Activated T-cell treated with anti-CD3 and anti-CD28 coated beads, Interleukin-2, amount 50 U/mL, for 24 hours (primary cell): ENCODE measurements around the gene HS2ST1.
"Not testable (repeated sequence)": the region's sequence is repeated elsewhere in the genome, so short reads cannot be mapped to it uniquely, and the experiment has no call there.

Experiments
- DNase-seq: peaks from one replicate; pipeline ENCODE4 v3.0.0-alpha.2; 2020
- H3K27ac Mint-ChIP-seq: 2 replicates; pipeline ENCODE4 v1.8.0; 2020; ENCODE audit warnings: mild to moderate bottlenecking, mixed read lengths
- H3K27me3 Mint-ChIP-seq: 2 replicates; pipeline ENCODE4 v1.8.0; 2020; ENCODE audit warnings: mixed read lengths
- H3K36me3 Mint-ChIP-seq: 2 replicates; pipeline ENCODE4 v1.8.0; 2020; ENCODE audit warnings: low read depth, mixed read lengths
- H3K4me1 Mint-ChIP-seq: 2 replicates; pipeline ENCODE4 v1.8.0; 2020; ENCODE audit warnings: low read depth, mixed read lengths
- H3K4me3 Mint-ChIP-seq: 2 replicates; pipeline ENCODE4 v1.8.0; 2020; ENCODE audit warnings: mild to moderate bottlenecking, moderate library complexity, mixed read lengths
- H3K9me3 Mint-ChIP-seq: 2 replicates; pipeline ENCODE4 v1.8.0; 2020; ENCODE audit warnings: mixed read lengths

The HS2ST1 gene

DNA sequence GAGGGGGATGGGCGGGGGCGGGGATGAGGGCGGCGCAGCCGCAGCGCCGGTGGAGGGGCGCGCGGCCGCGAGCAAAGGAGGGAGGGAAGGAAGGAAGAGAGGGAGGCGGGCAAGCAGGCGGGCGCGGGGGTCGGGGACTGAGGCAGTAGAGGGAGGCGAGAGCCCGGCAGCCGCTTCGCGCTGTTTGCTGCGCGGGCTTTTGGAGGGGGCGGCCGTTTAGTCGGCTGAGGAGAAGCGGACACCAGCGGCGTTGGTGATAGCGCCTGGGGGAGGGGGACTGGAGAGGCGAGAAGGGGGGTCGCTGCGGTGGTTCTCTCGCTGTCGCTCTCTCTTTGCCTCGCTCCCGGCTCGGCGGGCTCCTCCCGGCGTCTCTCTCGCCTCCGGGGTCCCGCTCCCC is at the start of gene HS2ST1:
Gene HS2ST1 (plus strand): TSS at position 35 of the 397 bp plus-strand sequence.
- no peaks in the 10 kb centered on the region for H3K27me3 Mint-ChIP-seq
- H3K27ac Mint-ChIP-seq, result no peak within 1 kb of the TSS

DNA sequence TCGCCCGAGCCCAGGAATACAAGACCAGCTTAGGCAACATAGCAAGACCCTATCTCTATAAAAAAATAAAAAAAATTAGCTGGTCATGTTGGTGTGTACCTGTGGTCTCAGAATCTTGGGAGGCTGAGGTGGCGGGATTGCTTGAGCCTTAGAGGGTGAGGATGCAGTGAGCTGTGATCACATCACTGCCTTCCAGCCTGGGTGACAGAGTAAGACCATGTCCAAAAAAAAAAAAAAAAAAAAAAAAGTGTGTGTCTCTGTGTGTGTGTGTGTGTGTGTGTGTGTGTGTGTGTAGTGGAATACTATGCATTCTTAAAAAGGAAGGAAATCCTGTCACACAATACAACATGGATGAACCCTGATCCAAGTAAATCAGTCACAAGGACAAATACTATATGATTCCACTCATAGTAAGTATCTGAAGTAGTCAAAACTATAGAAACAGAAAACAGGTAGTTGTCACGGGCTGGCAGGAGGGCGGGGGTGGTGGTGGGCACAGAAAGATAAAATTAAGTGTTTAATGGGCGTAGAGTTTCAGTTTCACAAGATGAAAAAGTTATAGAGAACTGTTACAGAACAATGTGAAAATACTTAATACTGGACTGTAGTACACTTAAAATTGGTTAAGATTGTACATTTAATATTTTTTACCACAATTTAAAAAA is 48.3 kb upstream of the HS2ST1 start:
- H3K9me3 Mint-ChIP-seq, result no peaks in the 10 kb centered on the region
- H3K27me3 Mint-ChIP-seq, result no peaks in the 10 kb centered on the region
- H3K4me1 Mint-ChIP-seq, result peaks cover 21% of the 10 kb centered on the region
- no peak overlapping the region for H3K27ac Mint-ChIP-seq
- no peak for DNase-seq
- H3K4me3 Mint-ChIP-seq, result no peak overlapping the region
- peaks cover 51% of the 10 kb centered on the region for H3K36me3 Mint-ChIP-seq

More for the DNA sequence above, at the start of gene HS2ST1:
- DNase-seq, result no peak
- Mint-ChIP-seq H3K4me1 (peaks cover 41% of the 10 kb centered on the region), H3K4me3 (no peak within 1 kb of the TSS), H3K36me3 (peaks cover 27% of the 10 kb centered on the region), H3K9me3 (no peaks in the 10 kb centered on the region)

DNA sequence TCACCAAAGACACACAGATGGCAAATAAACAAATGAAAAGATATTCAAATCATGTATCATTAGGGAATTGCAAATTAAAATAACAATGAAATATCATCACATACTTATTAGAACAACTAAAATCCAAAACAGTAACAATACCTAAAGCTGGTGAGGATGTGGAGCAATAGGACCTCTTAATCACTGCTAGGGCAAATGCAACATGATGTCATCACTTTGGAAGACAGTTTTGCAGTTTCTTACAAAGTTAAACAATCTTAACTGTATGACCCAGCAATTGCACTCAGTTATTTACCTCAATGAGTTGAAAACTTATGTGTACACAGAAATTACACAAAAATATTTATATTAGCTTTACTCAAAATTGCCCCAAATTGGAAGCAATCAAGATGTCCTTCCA is 47.8 kb upstream of the HS2ST1 start:
- peaks cover 49% of the 10 kb centered on the region for H3K36me3 Mint-ChIP-seq
- DNase-seq, result no peak
- peak overlapping the region; percentile 33 for H3K27ac Mint-ChIP-seq
- no peaks in the 10 kb centered on the region for H3K27me3 Mint-ChIP-seq
- H3K4me1 Mint-ChIP-seq, result peaks cover 21% of the 10 kb centered on the region
- no peak overlapping the region for H3K4me3 Mint-ChIP-seq
- no peaks in the 10 kb centered on the region for H3K9me3 Mint-ChIP-seq

DNA sequence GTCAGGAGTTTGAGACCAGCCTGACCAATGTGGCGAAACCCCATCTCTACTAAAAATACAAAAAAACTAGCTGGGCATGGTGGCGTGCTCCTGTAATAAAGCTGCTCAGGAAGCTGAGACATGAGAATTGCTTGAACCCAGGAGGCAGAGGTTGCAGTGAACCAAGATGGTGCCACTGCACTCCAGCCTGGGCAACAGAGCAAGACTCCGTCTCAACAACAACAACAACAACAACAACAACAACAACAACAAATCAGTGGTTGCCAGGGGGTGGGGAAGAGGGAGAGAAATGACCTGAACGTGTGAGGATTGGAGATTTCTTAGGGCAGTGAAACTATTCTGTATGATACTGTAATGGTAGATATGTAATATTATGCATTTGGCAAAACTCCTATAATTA is 47.2 kb upstream of the HS2ST1 start:
- peak overlapping the region; percentile 44 for H3K27ac Mint-ChIP-seq

DNA sequence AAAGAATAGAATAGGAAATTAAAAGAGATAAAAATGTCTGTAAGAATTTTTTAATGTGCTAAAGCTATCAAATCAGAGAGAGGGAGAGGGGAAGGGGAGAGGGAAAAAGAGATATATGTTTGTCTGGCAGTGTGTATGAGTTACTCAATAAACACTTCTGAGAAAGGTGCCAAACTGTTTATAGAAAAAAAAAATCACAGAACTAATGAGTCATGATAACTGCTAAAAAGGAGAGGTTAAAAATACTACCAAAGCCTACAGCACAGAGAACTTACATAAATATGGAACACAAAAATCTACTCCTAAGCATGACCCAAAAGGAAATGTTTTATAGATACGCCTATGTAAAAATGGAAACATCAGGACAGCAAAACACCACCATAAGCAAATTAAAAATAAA is 46.0 kb upstream of the HS2ST1 start:
- Mint-ChIP-seq H3K27me3 (no peaks in the 10 kb centered on the region), H3K9me3 (no peaks in the 10 kb centered on the region), H3K36me3 (peaks cover 41% of the 10 kb centered on the region), H3K4me3 (no peak overlapping the region), H3K27ac (peak overlapping the region; percentile 17), H3K4me1 (peaks cover 21% of the 10 kb centered on the region)
- DNase-seq, result no peak

More for the DNA sequence above, 47.2 kb upstream of the HS2ST1 start:
- not testable (repeated sequence) for DNase-seq, H3K27me3 Mint-ChIP-seq, H3K4me3 Mint-ChIP-seq, H3K9me3 Mint-ChIP-seq
- peaks cover 46% of the 10 kb centered on the region for H3K36me3 Mint-ChIP-seq
- peaks cover 21% of the 10 kb centered on the region for H3K4me1 Mint-ChIP-seq

DNA sequence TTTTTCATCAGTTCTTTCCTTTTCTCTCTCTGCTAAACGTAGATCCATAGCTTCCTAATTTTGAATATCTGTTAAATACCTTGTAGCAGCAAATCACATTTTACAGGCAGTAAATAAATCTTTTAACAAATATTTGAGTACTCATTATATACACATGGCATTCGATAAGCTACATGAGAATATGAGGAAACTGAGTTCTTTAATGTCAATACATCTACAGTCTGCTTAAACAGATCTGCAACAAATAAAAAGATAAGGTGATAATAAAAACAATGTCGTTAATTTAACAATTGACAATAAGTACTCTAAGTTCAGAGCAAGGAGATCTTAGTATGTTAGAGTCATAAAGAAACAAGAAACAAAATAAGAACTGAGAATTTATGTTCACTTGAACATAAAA is 43.4 kb upstream of the HS2ST1 start:
- DNase-seq, result no peak
- Mint-ChIP-seq H3K27ac (no peak overlapping the region), H3K4me1 (peaks cover 19% of the 10 kb centered on the region), H3K4me3 (no peak overlapping the region), H3K9me3 (no peaks in the 10 kb centered on the region), H3K27me3 (no peaks in the 10 kb centered on the region), H3K36me3 (peaks cover 46% of the 10 kb centered on the region)

DNA sequence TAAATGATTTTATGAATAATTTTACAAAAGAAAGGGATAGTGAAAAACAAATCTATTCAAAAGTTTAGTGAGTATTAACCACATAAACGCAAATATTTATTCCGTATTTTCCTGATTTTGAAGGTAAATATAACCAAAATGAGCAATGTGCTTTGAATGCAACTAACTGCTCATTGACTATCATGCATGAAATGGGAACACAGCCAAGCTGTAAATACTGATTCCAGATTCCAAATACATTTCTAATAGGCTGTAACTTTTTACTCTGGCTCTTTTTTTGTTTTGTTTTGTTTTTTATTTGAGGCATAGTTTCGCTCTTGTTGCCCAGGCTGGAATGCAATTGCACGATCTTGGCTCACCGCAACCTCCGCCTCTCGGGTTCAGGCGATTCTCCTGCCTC is 42.3 kb upstream of the HS2ST1 start:
- Mint-ChIP-seq H3K4me1 (peaks cover 16% of the 10 kb centered on the region), H3K9me3 (no peaks in the 10 kb centered on the region), H3K27me3 (no peaks in the 10 kb centered on the region), H3K27ac (no peak overlapping the region), H3K4me3 (no peak overlapping the region), H3K36me3 (peaks cover 47% of the 10 kb centered on the region)
- DNase-seq, result no peak

DNA sequence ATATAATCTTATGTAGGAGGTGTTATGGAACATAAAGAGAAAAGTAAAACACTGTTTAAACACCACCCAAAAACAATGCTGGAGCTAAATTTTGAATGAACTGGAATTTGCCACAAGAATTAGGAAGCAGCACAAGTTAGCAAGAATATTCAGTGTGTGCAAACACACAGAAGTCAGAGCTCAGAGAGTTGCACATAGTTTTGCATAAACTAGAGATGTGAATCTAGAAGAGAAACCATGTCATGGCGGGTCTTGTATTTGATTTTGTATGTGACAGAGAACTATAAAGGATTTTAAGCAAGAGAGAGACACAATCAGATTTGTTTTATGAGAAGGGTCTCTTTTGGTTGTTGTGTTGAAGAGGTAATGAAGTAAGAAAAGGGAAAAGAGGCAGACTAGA is 38.7 kb upstream of the HS2ST1 start:
- H3K27ac Mint-ChIP-seq, result no peak overlapping the region
- H3K4me3 Mint-ChIP-seq, result no peak overlapping the region
- peaks cover 68% of the 10 kb centered on the region for H3K36me3 Mint-ChIP-seq
- H3K27me3 Mint-ChIP-seq, result no peaks in the 10 kb centered on the region
- H3K4me1 Mint-ChIP-seq, result peaks cover 3% of the 10 kb centered on the region
- no peak for DNase-seq
- H3K9me3 Mint-ChIP-seq, result no peaks in the 10 kb centered on the region

DNA sequence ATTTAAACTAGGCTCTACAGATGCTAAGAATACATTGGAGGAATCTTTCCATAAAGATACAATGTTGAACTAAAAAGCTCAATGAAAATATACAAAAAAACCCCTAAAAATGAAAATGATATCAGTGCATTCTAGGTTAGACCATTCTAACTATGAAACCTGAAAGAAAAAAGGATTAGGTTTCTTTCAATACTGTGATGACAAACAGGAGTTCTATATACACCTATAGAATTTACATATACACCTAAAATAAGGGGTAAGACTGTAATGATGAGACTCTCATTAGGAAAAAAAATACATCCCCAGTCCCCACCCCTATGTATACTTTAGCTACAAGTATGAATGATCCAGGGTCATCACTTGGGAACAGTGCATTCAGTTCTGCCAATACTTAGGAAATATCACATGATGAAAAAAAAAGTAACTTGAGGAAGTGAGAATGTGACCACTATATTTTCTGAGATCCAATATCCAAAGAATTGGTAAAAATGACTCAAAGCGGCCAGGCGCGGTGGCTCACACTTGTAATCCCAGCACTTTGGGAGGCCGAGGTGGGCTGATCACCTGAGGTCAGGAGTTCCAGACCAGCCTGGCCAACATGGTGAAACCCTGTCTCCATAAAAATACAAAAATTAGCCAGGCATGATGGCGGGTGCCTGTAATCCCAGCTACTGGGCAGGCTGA is 26.8 kb upstream of the HS2ST1 start:
- Mint-ChIP-seq H3K4me1 (peaks cover 38% of the 10 kb centered on the region), H3K36me3 (peaks cover 56% of the 10 kb centered on the region), H3K27me3 (no peaks in the 10 kb centered on the region), H3K4me3 (no peak overlapping the region), H3K9me3 (no peaks in the 10 kb centered on the region), H3K27ac (peak overlapping the region; percentile 65)
- DNase-seq, result no peak

DNA sequence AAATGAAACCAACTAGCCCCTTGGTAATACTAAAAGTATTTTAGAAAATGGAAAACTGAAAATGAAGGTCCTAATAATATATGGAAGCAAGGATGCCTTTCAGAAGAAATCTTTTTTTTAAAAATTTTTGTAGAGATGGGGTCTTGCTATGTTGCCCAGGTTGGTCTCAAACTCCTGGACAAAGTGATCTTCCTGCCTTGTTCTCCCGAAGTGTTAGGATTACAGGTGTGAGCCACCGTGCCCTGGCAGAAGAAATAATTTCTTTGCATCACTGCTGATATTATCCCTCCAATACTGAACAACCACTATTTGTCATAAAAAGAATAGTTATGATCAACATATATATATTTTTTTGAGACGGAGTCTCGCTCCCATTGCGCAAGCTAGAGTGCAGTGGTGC is 26.1 kb upstream of the HS2ST1 start:
- Mint-ChIP-seq H3K27ac (no peak overlapping the region), H3K4me1 (peaks cover 38% of the 10 kb centered on the region), H3K4me3 (no peak overlapping the region), H3K9me3 (no peaks in the 10 kb centered on the region), H3K36me3 (peaks cover 58% of the 10 kb centered on the region), H3K27me3 (no peaks in the 10 kb centered on the region)
- no peak for DNase-seq

DNA sequence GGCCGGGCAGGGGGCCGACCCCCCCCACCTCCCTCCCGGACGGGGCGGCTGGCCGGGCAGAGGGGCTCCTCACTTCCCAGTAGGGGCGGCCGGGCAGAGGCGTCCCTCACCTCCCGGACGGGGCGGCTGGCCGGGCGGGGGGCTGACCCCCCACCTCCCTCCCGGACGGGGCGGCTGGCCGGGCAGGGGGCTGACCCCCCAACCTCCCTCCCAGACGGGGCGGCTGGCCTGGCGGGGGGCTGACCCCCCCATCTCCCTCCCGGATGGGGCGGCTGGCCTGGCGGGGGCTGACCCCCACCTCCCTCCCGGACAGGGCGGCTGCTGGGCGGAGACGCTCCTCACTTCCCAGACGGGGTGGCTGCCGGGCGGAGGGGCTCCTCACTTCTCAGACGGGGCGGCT is 15.0 kb upstream of the HS2ST1 start:
- H3K27ac Mint-ChIP-seq, H3K27me3 Mint-ChIP-seq, H3K9me3 Mint-ChIP-seq, H3K4me3 Mint-ChIP-seq, DNase-seq: not testable (repeated sequence)
- H3K36me3 Mint-ChIP-seq, result peaks cover 67% of the 10 kb centered on the region
- H3K4me1 Mint-ChIP-seq, result peaks cover 33% of the 10 kb centered on the region

DNA sequence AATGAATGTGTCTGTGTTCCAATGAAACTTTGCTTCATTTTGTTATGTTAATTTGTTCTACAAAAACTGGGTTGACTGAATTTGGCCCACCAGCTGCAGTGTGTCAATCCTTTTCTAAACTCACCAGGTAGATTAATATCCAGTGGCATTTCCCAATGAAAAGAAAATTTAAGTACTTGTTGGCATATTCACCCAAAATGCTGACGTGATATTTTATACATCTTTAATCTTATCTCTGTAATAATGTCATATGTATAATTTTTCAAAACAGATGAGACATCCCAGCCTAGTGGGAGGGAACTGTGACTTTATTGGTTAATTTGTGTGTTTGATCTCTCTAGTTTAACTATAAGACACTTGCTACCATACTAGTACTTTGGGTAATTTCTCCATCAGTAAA is 8.6 kb upstream of the HS2ST1 start:
- H3K4me1 Mint-ChIP-seq, result peaks cover 42% of the 10 kb centered on the region
- H3K27ac Mint-ChIP-seq, result no peak overlapping the region
- peaks cover 47% of the 10 kb centered on the region for H3K36me3 Mint-ChIP-seq
- no peak overlapping the region for H3K4me3 Mint-ChIP-seq
- H3K27me3 Mint-ChIP-seq, result no peaks in the 10 kb centered on the region
- H3K9me3 Mint-ChIP-seq, result no peaks in the 10 kb centered on the region
- no peak for DNase-seq

DNA sequence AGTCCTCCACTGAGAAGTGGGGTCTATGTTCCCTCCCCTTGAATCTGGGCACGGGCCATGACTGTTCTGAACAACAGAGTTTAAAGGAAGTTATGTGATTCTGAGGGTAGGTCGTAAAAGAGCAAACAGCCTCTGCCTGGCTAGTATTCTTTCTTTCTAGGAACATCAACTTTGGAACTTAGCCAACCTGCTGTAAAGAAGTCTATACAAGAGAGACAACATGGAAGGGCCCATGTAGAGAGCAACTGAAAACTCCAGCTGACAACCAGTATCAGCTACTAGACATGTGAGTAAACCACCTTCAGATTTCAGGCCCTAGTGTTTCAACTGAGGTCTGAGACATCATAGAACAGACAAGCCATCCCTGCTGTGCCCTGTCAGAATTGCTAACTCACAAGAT is 8.0 kb upstream of the HS2ST1 start:
- Mint-ChIP-seq H3K27ac (no peak overlapping the region), H3K4me3 (no peak overlapping the region), H3K36me3 (peaks cover 47% of the 10 kb centered on the region), H3K4me1 (peaks cover 47% of the 10 kb centered on the region), H3K27me3 (no peaks in the 10 kb centered on the region), H3K9me3 (no peaks in the 10 kb centered on the region)
- DNase-seq, result no peak

DNA sequence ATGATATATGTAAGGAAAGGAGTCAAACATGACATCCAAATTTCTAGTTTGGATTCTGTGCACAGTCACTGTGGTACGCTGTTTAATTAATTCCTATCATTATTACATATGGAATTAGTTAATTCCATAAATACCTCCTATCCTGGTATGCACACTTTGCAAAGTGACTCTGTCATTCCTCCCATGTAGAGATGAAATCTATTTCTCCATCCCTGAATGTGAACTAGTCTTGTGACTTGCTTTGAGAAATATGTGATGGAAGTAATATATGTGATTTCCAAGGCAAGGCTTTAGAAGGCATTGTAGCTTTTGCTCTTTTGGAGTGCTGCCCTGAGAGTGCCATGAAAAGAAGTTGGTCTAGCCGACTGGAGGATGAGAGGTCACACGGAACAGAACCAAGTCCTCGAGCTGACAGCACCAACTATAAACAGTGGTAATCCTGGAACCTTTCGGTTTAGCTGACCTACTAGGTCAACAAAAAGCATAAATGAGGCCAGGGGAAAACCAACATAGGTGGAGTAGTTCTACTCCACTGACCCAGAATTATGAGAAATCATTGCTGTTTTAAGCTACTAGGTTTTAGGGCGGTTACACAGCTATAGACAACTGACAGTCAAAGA is 2.0 kb upstream of the HS2ST1 start:
- Mint-ChIP-seq H3K4me1 (peaks cover 53% of the 10 kb centered on the region), H3K4me3 (no peak overlapping the region), H3K27ac (peak overlapping the region; percentile 73), H3K27me3 (no peaks in the 10 kb centered on the region), H3K9me3 (no peaks in the 10 kb centered on the region), H3K36me3 (peaks cover 36% of the 10 kb centered on the region)
- no peak for DNase-seq

DNA sequence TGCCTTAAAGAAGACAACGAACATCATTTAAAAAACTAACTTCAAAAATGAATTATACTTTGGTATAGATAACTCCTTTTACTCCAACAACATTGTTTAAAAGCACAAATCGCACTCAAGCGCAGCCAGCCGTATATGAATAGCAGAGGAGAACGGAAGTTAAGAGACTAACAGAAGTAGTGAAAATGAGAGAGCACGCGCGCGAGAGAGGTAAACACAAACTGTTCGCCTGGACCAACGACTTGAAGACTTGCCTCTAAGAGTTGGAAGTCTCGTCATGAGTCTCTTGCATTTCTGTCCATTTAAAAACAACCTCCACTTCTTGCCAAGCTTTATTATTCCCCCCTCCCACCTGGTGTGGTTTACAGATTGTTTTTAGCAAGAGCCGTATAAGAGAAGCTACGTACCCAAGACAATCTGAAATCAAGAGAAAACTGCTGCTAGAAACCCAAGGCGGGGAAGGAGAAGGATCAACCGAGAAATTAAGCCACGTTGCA is 988 bp upstream of the HS2ST1 start:
- no peaks in the 10 kb centered on the region for H3K9me3 Mint-ChIP-seq
- DNase-seq, result peak; percentile 41
- peaks cover 36% of the 10 kb centered on the region for H3K36me3 Mint-ChIP-seq
- H3K4me1 Mint-ChIP-seq, result peaks cover 52% of the 10 kb centered on the region
- no peaks in the 10 kb centered on the region for H3K27me3 Mint-ChIP-seq
- no peak overlapping the region for H3K4me3 Mint-ChIP-seq
- H3K27ac Mint-ChIP-seq, result no peak overlapping the region
